ENCODE measurements around the gene CDA. TPM values are rescaled to one million over a fixed set of nuclear protein-coding genes. Genes with fewer than 3 reads are reported as not detected.
"Not testable (repeated sequence)": the region's sequence is repeated elsewhere in the genome, so short reads cannot be mapped to it uniquely, and the experiment has no call there.

The CDA gene
- total RNA-seq, 4 donors from 2014 or later = 0.84 to 5.7 (median 3.8) TPM

DNA sequence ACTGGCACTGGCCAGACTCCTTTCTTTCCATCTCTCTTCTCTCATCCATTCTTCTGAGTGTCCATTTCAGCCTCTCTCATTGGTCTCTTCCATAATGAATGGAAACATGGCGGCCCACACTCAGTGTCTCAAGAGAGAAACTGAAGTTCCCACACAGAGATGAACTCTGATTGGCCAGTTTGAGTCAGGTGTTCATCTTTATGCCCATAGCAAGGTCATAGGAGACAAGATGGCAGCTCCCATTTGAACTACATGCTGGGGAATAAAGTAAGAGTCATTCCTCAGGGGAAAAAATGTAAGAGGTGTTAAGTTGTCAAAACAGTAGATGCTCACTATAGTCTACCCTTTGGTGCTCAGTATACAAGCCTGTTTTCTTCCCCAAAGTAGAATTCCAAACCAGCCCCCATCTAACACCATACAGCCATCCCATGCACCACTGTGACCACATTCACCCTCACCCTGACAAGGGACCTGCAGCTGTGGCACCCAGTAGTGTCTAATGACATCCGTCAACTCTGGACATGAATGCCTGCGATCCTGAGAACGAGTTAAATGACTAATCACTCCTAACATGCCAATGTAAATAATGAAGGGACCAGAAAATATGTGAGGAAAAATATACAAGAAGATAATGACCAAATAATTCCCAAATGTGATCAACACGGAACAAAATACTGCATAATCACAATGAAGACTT, 12.4 kb downstream of the CDA start:
- Histone ChIP-seq H3K9me3 (no peaks in the 10 kb centered on the region), H3K4me3 (no peak overlapping the region), H3K27me3 (no peaks in the 10 kb centered on the region), H3K36me3 (no peaks in the 10 kb centered on the region), H3K4me1 (no peaks in the 10 kb centered on the region), H3K27ac (no peak overlapping the region)
- 48 to 74% methylated on average over 5 of the region's 5 CpGs for WGBS, 2 donors
- TF ChIP-seq POLR2A (IDR thresholded peaks at IDR 0.05) = no peak
- no peak for TF ChIP-seq EP300 (IDR thresholded peaks at IDR 0.05)
- TF ChIP-seq, protein P1, sequence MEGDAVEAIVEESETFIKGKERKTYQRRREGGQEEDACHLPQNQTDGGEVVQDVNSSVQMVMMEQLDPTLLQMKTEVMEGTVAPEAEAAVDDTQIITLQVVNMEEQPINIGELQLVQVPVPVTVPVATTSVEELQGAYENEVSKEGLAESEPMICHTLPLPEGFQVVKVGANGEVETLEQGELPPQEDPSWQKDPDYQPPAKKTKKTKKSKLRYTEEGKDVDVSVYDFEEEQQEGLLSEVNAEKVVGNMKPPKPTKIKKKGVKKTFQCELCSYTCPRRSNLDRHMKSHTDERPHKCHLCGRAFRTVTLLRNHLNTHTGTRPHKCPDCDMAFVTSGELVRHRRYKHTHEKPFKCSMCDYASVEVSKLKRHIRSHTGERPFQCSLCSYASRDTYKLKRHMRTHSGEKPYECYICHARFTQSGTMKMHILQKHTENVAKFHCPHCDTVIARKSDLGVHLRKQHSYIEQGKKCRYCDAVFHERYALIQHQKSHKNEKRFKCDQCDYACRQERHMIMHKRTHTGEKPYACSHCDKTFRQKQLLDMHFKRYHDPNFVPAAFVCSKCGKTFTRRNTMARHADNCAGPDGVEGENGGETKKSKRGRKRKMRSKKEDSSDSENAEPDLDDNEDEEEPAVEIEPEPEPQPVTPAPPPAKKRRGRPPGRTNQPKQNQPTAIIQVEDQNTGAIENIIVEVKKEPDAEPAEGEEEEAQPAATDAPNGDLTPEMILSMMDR (IDR thresholded peaks at IDR 0.05) = no peak
- DNase-seq (ENCODE audit: low spot score in 2 of 2) = no peak

DNA sequence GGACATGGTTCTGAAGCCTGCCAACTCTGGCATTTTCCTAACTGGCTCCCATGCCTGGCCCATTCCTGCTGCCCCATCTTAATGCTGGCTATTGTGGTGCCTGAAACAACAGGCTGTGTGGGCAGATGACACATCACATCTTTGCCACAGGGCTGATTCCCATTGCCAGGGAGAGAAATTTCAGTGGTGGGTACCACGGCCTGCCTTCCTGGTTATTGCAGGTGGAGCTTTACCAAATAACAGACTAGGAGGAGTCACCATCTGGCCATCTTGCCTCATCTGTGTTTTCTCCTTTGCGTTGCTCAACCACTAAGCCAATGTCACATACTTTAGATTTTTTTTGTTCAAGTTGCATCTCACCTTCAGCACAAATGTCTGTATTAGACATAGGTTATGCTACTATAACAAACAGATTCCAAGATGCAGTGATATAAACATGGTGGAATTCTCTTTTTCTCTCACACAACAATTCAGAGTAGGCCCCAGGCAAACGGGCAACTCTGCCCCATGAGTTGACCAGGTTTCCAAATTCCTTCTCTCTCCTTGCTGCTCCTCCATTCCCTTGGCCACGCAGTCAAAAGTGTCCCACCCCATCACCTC, 14.1 kb downstream of the CDA start:
- no peaks in the 10 kb centered on the region for H3K9me3 ChIP-seq
- TF ChIP-seq EP300 (IDR thresholded peaks at IDR 0.05) = no peak
- TF ChIP-seq, protein P1 (IDR thresholded peaks at IDR 0.05) = no peak
- no peak for TF ChIP-seq POLR2A (IDR thresholded peaks at IDR 0.05)
- 91 to 92% methylated on average over 4 of the region's 4 CpGs for WGBS, 2 donors

DNA sequence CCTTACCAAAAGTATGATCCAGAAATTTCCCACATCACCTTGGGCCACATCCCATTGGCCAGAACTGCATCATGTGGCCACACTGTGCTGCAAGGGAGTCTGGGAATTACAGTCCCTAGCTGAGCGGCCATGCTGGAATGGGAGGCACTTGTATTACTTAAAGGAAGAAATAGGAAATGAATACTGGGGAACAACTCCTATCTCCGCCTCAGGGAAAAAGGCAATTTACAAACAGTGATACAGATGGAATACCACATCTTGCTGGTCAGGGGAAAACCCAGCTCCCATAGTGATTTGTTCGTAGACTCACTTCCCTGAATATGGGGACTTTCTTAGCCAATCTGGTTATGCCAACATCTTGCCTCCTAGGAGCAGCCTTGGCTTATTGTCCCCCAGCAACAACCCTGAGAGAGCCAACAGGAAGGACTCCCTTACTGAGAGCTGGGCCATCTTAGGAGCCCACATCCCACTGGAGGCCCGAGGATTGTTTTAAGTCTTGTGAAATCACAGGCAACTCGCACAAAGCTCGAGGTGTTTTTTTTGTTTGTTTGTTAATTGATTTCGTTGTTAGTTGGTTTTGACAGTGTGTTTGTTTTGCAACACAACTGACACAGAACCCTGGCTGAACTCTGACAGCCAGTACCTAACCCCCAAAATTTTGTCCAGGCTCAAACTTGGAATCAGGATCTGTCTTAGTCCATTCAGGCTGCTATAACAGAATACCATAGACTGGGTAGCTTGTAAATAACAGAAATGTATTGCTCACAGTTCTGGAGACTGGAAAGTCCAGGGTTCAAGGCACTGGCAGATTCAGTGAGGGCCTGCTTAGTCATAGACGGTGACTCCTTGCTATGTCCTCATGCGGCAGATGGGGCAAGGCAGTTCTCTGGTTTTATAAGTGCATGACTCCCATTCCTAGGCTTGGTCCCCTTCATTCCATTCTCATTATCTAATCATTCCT, 14.9 kb downstream of the CDA start:
- Histone ChIP-seq H3K27me3 (no peaks in the 10 kb centered on the region), H3K9me3 (no peaks in the 10 kb centered on the region), H3K4me3 (no peak overlapping the region), H3K4me1 (no peaks in the 10 kb centered on the region), H3K27ac (no peak overlapping the region), H3K36me3 (no peaks in the 10 kb centered on the region)
- no peak for DNase-seq (ENCODE audit: low spot score in 2 of 2)
- 85 to 91% methylated on average over 9 of the region's 9 CpGs for WGBS, 2 donors
- TF ChIP-seq EP300 (IDR thresholded peaks at IDR 0.05) = no peak
- no peak for TF ChIP-seq POLR2A (IDR thresholded peaks at IDR 0.05)
- TF ChIP-seq, protein P1 (IDR thresholded peaks at IDR 0.05) = no peak

More for the DNA sequence above, 14.1 kb downstream of the CDA start:
- no peak for DNase-seq (ENCODE audit: low spot score in 2 of 2)
- Histone ChIP-seq H3K27me3 (no peaks in the 10 kb centered on the region), H3K36me3 (no peaks in the 10 kb centered on the region), H3K4me1 (no peaks in the 10 kb centered on the region), H3K27ac (no peak overlapping the region), H3K4me3 (no peak overlapping the region)

DNA sequence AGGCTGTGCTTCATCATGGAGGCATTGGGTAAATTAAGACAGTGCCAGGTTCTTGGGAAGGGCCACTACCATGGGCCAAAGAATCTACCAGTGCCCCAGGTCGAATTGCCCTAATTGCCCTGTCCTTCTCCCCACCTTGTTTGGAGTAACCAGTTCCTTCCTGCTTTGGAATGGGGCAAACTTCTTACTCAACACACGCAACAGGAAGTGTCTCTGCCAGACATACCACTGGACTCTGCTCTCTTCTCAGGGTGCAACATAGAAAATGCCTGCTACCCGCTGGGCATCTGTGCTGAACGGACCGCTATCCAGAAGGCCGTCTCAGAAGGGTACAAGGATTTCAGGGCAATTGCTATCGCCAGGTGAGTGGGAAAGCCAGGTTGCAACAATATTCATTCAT, 15.8 kb downstream of the CDA start:
- DNase-seq (ENCODE audit: low spot score in 2 of 2) = no peak
- H3K4me3 ChIP-seq = no peak overlapping the region
- H3K27ac ChIP-seq = no peak overlapping the region
- H3K9me3 ChIP-seq = no peaks in the 10 kb centered on the region
- 81 to 85% methylated on average over 7 of the region's 7 CpGs for WGBS, 2 donors
- TF ChIP-seq, protein P1 (IDR thresholded peaks at IDR 0.05) = no peak
- TF ChIP-seq EP300 (IDR thresholded peaks at IDR 0.05) (no peak), POLR2A (IDR thresholded peaks at IDR 0.05) (no peak)
- no peaks in the 10 kb centered on the region for H3K36me3 ChIP-seq
- H3K4me1 ChIP-seq = no peaks in the 10 kb centered on the region
- no peaks in the 10 kb centered on the region for H3K27me3 ChIP-seq

DNA sequence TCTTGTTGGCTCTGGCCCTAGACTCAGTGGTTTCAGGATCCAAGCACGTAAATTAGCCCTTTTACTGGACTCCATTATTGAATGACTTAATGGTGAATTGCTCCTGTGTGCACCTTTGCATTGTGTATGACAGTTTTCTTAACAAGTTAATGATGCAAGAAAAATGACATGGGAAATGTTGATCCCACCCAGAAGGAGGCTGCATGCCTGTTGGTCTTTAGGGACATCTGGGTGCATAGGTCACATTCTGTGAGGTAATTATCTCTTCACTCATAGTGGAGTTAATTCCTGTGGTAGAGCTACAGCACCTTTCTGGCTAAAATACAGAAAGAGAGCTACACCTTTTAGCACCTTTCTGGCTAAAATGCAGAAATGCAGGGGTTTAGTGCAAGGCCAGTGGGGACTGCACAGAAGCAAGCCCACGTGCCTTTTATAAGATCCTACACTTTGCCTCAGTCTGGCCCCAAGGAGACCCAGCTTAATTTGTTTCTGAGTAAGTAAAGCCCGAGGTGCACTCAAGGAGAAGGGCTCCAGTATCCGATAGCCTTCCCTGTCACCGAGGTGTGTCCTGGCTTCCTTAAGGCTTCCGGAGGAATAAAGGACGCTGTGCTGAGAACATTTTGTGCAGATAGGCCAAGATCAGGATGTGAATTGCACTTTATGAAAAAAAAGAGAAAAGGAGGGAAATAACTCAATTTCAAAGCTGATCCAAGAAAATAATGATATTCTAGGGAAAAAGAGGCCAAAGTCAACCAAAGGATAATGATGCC, 18.1 kb downstream of the CDA start:
- DNase-seq (ENCODE audit: low spot score in 2 of 2); H3K36me3 ChIP-seq; H3K27me3 ChIP-seq; H3K4me3 ChIP-seq; H3K9me3 ChIP-seq; H3K4me1 ChIP-seq: not testable (repeated sequence)
- peak overlapping the region in 1 of 4 donors; percentile 13 for H3K27ac ChIP-seq
- WGBS, 2 donors = 47 to 62% methylated on average over 7 of the region's 7 CpGs
